PC-3 (cell line): ENCODE results near the gene OR2J1. TPM values are rescaled to one million over a fixed set of nuclear protein-coding genes. Genes with fewer than 3 reads are reported as not detected.

Source experiments
- ATAC-seq: fragments of 200-7000 bp; cut with Tn5 transposase; 2 replicates; pipeline ENCODE4 v1.9.1; 2020; ENCODE audit warnings: mild to moderate bottlenecking, moderate library complexity
- BruUV-seq: library from RNA; stranded (reverse); fragments of 400-500 nt; replicated peaks from 2 replicates; lab custom pipeline; 2021; lab: Mats Ljungman, UMichigan
- CTCF ChIA-PET: fragments of 300-600 bp; sonication (Branson Sonifier 250); formaldehyde crosslinking; loops from one replicate; lab custom pipeline; 2022; ENCODE audit warnings: antibody characterized with exemption; lab: Charles Lee
- POLR2A ChIA-PET: fragments of 300-600 bp; sonication (Branson Sonifier 250); formaldehyde crosslinking; loops from one replicate; lab custom pipeline; 2022; ENCODE audit warnings: antibody characterized with exemption; ENCODE audit not compliant: unreplicated experiment; lab: Charles Lee
- DNase-seq: peaks from one replicate; pipeline ENCODE4 v3.0.0-alpha.2; 2015
- H2AFZ ChIP-seq: fragments of 300-600 bp; sonication (generic); 2 replicates; pipeline ENCODE4 v1.6.0; 2016; ENCODE audit warnings: antibody characterized with exemption, low read length
- H3F3A ChIP-seq: fragments of 300-600 bp; sonication (generic); one replicate; pipeline ENCODE4 v1.6.0; 2017; ENCODE audit warnings: antibody characterized with exemption, low read length, control low read depth, mild to moderate bottlenecking; ENCODE audit not compliant: unreplicated experiment
- H3K27ac ChIP-seq: fragments of 300-600 bp; sonication (generic); 2 replicates; pipeline ENCODE4 v1.5.1; 2016; ENCODE audit warnings: mild to moderate bottlenecking, low read length
- H3K27me3 ChIP-seq: fragments of 300-600 bp; sonication (generic); 2 replicates; pipeline ENCODE4 v1.6.1; 2016; ENCODE audit warnings: low read length, mixed read lengths
- H3K36me3 ChIP-seq: fragments of 300-600 bp; sonication (generic); 2 replicates; pipeline ENCODE4 v1.6.1; 2016; ENCODE audit warnings: low read depth, mixed run types, low read length, mixed read lengths
- H3K4me1 ChIP-seq: fragments of 300-600 bp; sonication (generic); 2 replicates; pipeline ENCODE4 v1.5.1; 2016; ENCODE audit warnings: low read length; ENCODE audit not compliant: insufficient read depth
- H3K4me2 ChIP-seq: fragments of 300-600 bp; sonication (generic); 2 replicates; pipeline ENCODE4 v1.6.0; 2016; ENCODE audit warnings: low read length
- H3K4me3 ChIP-seq: fragments of 300-600 bp; sonication (generic); 2 replicates; pipeline ENCODE4 v1.5.1; 2016; ENCODE audit warnings: mild to moderate bottlenecking, low read length, mixed read lengths
- H3K79me2 ChIP-seq: fragments of 300-600 bp; sonication (generic); 2 replicates; pipeline ENCODE4 v1.6.1; 2017; ENCODE audit warnings: low read length, mixed read lengths
- H3K9ac ChIP-seq: fragments of 300-600 bp; sonication (generic); 2 replicates; pipeline ENCODE4 v1.6.0; 2016; ENCODE audit warnings: mild to moderate bottlenecking, low read length
- H3K9me2 ChIP-seq: fragments of 300-600 bp; sonication (generic); replicated peaks from 2 replicates; pipeline ENCODE4 v1.6.1; 2016; ENCODE audit warnings: mixed run types, low read length, mixed read lengths
- H3K9me3 ChIP-seq: fragments of 300-600 bp; sonication (generic); 2 replicates; pipeline ENCODE4 v1.6.1; 2016; ENCODE audit warnings: low read length, mixed read lengths
- H4K20me1 ChIP-seq: fragments of 300-600 bp; sonication (generic); 2 replicates; pipeline ENCODE4 v1.6.1; 2016; ENCODE audit warnings: low read length, mixed read lengths
- EZH2 ChIP-seq: fragments of 300-600 bp; sonication (generic); IDR thresholded peaks from one replicate; pipeline ENCODE4 v1.6.1; 2017; ENCODE audit warnings: antibody characterized with exemption, mild to moderate bottlenecking, low read length; ENCODE audit not compliant: unreplicated experiment
- EZH2phosphoT487 ChIP-seq: fragments of 300-600 bp; sonication (generic); IDR thresholded peaks from 2 replicates; pipeline ENCODE4 v1.6.1; 2018; ENCODE audit warnings: mild to moderate bottlenecking, antibody characterized with exemption, low read length, borderline replicate concordance
- intact Hi-C: fragments of 100-400 bp; cut with micrococcal nuclease; formaldehyde crosslinking; loops from 2 replicates; pipeline ENCODE4 v1.9.0; 2023
- total RNA-seq: library from RNA; depleted of rRNA; stranded (reverse); fragments of >200 nt; gene quantifications from 2 replicates; pipeline ENCODE4 v1.2.3, GENCODE V29; 2014
- TF ChIP-seq, protein P1 (sequence below): fragments of 300-600 bp; sonication (generic); conservative IDR thresholded peaks from 2 replicates; pipeline ENCODE4 v1.5.1; 2017; ENCODE audit warnings: antibody characterized with exemption, low read depth, mild to moderate bottlenecking, low read length

Gene OR2J1
- total RNA-seq, 1 experiment from 2014 or later = not detected

DNA sequence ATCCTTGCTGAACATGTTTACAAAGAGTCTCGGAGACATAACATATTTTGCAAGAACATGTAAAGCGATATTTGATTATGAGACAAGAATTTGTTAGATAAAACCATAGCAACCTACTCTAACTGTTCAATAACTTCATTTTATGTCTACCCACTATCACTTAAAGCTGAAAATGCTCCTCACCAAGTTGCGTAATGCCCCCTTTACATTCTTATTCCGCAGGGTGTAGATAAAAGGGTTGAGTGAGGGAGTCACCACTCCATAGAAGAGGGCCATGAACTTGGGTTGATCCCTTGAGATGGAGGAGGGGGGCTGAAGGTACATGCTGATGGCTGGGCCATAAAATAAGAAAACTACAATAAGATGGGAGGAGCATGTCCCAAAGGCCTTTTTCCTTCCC lies 38.4 kb downstream of the OR2J1 start:
- Histone ChIP-seq H3K79me2 (no peaks in the 10 kb centered on the region), H3F3A (no peaks in the 10 kb centered on the region), H3K27ac (no peak overlapping the region), H3K4me3 (no peak overlapping the region), H3K4me2 (no peak overlapping the region), H3K9ac (no peak overlapping the region), H3K27me3 (peaks cover 18% of the 10 kb centered on the region), H2AFZ (no peak overlapping the region), H3K4me1 (no peaks in the 10 kb centered on the region), H3K9me3 (no peaks in the 10 kb centered on the region), H4K20me1 (no peaks in the 10 kb centered on the region), H3K9me2 (no peaks in the 10 kb centered on the region), H3K36me3 (no peaks in the 10 kb centered on the region)
- ChIA-PET POLR2A (no interaction called here), CTCF (no interaction called here)
- ATAC-seq (no peak), DNase-seq (no peak)
- intact Hi-C loops = no loop called here
- TF ChIP-seq EZH2 = no peak
- TF ChIP-seq, protein P1, sequence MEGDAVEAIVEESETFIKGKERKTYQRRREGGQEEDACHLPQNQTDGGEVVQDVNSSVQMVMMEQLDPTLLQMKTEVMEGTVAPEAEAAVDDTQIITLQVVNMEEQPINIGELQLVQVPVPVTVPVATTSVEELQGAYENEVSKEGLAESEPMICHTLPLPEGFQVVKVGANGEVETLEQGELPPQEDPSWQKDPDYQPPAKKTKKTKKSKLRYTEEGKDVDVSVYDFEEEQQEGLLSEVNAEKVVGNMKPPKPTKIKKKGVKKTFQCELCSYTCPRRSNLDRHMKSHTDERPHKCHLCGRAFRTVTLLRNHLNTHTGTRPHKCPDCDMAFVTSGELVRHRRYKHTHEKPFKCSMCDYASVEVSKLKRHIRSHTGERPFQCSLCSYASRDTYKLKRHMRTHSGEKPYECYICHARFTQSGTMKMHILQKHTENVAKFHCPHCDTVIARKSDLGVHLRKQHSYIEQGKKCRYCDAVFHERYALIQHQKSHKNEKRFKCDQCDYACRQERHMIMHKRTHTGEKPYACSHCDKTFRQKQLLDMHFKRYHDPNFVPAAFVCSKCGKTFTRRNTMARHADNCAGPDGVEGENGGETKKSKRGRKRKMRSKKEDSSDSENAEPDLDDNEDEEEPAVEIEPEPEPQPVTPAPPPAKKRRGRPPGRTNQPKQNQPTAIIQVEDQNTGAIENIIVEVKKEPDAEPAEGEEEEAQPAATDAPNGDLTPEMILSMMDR = no peak
- no peak for TF ChIP-seq EZH2phosphoT487
- no TSS peak for BruUV-seq

DNA sequence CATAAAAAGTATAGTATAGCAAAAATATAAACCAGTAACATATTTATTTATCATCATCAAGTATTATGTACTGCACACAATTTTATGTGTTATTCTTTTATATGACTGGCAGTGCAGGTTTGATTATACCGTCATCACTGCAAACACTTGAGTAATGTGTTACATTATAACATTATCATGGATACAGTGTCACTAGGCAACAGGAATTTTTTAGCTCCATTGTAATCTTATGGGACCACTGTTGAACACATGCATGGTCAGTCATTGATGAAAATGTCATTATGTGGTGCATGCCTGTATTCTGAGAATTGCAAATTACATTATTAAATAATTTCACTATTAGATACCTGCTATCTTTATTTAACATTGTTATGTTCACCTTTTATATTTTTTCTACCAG lies 42.3 kb downstream of the OR2J1 start:
- H3K4me3 ChIP-seq = no peak overlapping the region
- H2AFZ ChIP-seq = no peak overlapping the region
- no peaks in the 10 kb centered on the region for H3K9me3 ChIP-seq
- no peak overlapping the region for H3K4me2 ChIP-seq
- no peaks in the 10 kb centered on the region for H3K36me3 ChIP-seq
- ChIA-PET POLR2A (no interaction called here), CTCF (no interaction called here)
- H4K20me1 ChIP-seq = no peaks in the 10 kb centered on the region
- BruUV-seq = no TSS peak
- no peaks in the 10 kb centered on the region for H3K79me2 ChIP-seq
- intact Hi-C loops = no loop called here
- ATAC-seq (no peak), DNase-seq (no peak)
- H3F3A ChIP-seq = no peaks in the 10 kb centered on the region
- H3K9ac ChIP-seq = no peak overlapping the region
- no peaks in the 10 kb centered on the region for H3K4me1 ChIP-seq
- H3K9me2 ChIP-seq = no peaks in the 10 kb centered on the region
- peaks cover 14% of the 10 kb centered on the region; the same call in 1 of the 2 replicates for H3K27me3 ChIP-seq
- TF ChIP-seq, protein P1 = no peak
- TF ChIP-seq EZH2phosphoT487 = no peak
- no peak for TF ChIP-seq EZH2
- H3K27ac ChIP-seq = no peak overlapping the region

DNA sequence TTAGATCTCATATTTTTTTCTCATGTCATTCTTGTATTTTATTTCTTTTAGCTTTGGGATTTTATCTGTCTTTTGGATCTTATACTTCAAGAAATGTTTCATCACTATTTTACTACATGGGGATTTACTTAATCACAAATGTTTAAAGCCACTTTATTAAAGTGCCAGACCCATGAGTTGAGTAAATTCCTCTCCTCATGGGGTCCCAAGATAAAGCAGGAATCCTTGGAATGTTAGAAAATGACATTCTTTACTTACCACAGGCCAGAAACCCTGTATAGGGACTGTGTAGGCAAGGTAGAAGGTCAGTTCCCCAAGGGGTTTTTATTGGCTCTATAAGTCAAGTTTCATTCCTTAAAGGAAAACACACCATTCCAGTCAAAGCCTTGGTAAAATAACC lies 43.0 kb downstream of the OR2J1 start:
- Histone ChIP-seq H3K9me2 (no peaks in the 10 kb centered on the region), H2AFZ (no peak overlapping the region), H3K9me3 (no peaks in the 10 kb centered on the region), H3K4me3 (no peak overlapping the region), H3K27me3 (peaks cover 13% of the 10 kb centered on the region; the same call in 1 of the 2 replicates), H3K27ac (no peak overlapping the region), H3K36me3 (no peaks in the 10 kb centered on the region), H4K20me1 (no peaks in the 10 kb centered on the region), H3K9ac (no peak overlapping the region), H3K4me1 (no peaks in the 10 kb centered on the region), H3K4me2 (no peak overlapping the region), H3F3A (no peaks in the 10 kb centered on the region), H3K79me2 (no peaks in the 10 kb centered on the region)
- POLR2A ChIA-PET = no interaction called here
- CTCF ChIA-PET = no interaction called here
- intact Hi-C loops = no loop called here
- no peak for ATAC-seq
- no TSS peak for BruUV-seq
- TF ChIP-seq EZH2 (no peak), EZH2phosphoT487 (no peak)
- TF ChIP-seq, protein P1 = no peak
- no peak for DNase-seq
